Spinal cord (tissue), 10 donors: ENCODE data around the gene LONP2. TPM values are rescaled to one million over a fixed set of nuclear protein-coding genes. Genes with fewer than 3 reads are reported as not detected.
"Not testable (repeated sequence)": the region's sequence is repeated elsewhere in the genome, so short reads cannot be mapped to it uniquely, and the experiment has no call there.

ENCODE experiments used
- DNase-seq, 6 donors: peaks; one replicate each; pipeline versions ENCODE4 v3.0.0 to v3.0.0-alpha.2; 2013 to 2015; ENCODE audit warnings: low spot score in 6 of 6, low read depth in 4 of 6
- H3K27ac ChIP-seq: one replicate; pipeline ENCODE4 v1.5.1; 2013; ENCODE audit warnings: low read depth, low read length, control low read depth
- H3K27me3 ChIP-seq: one replicate; pipeline ENCODE4 v1.6.1; 2013; ENCODE audit warnings: low read length; ENCODE audit not compliant: control insufficient read depth, insufficient read depth
- H3K36me3 ChIP-seq: one replicate; pipeline ENCODE4 v1.6.1; 2013; ENCODE audit warnings: low read length; ENCODE audit not compliant: control insufficient read depth, insufficient read depth
- H3K4me1 ChIP-seq: one replicate; pipeline ENCODE4 v1.6.1; 2013; ENCODE audit warnings: low read length; ENCODE audit not compliant: control insufficient read depth, insufficient read depth
- H3K4me3 ChIP-seq: one replicate; pipeline ENCODE4 v1.5.1; 2013; ENCODE audit warnings: low read depth, low read length, control low read depth
- H3K9me3 ChIP-seq: one replicate; pipeline ENCODE4 v1.6.1; 2013; ENCODE audit warnings: low read length; ENCODE audit not compliant: control insufficient read depth, insufficient read depth
- WGBS: methylation state at CpG from one replicate; pipeline ENCODE4 v1.1.5; 2013; ENCODE audit warnings: missing lambda C conversion rate; ENCODE audit not compliant: insufficient coverage; 5-methylcytosine and 5-hydroxymethylcytosine counted together
- polyA plus RNA-seq, 2 donors: library from polyadenylated mRNA; unstranded; fragments of 120-200 nt; gene quantifications; one replicate each; pipeline ENCODE4 v1.2.1, GENCODE V29; 2013; ENCODE audit not compliant: insufficient read length in 2 of 2
- total RNA-seq, 2 donors: library from RNA; depleted of rRNA in 1 of 2; stranded (reverse); fragments of 120-200 nt in 1 of 2; fragments of >200 nt in 1 of 2; gene quantifications; one replicate each; pipeline versions ENCODE4 v1.2.3 to v1.2.4, GENCODE V29; 2013 to 2014
- donor health status: healthy.

Gene LONP2
- total and polyA plus RNA-seq, 4 donors = 58.1 to 83.4 (median 64.1) TPM

GRCh38 chr16:48370668-48371392, 126.7 kb downstream of the LONP2 start:
- 94% methylated on average over 6 of the region's 18 CpGs for WGBS
- not testable (repeated sequence) for H3K27ac ChIP-seq, DNase-seq, H3K27me3 ChIP-seq, H3K9me3 ChIP-seq, H3K4me3 ChIP-seq, H3K36me3 ChIP-seq
- H3K4me1 ChIP-seq = peaks cover 13% of the 10 kb centered on the region

- Histone ChIP-seq H3K36me3 (no peaks in the 10 kb centered on the region), H3K27me3 (no peaks in the 10 kb centered on the region), H3K9me3 (no peaks in the 10 kb centered on the region), H3K4me3 (no peak overlapping the region), H3K27ac (no peak overlapping the region), H3K4me1 (peaks cover 14% of the 10 kb centered on the region)
- no peak for DNase-seq
Measured at GRCh38 chr16:48371393-48371780, 127.3 kb downstream of the LONP2 start.

- DNase-seq = no peak
- Histone ChIP-seq H3K9me3 (no peaks in the 10 kb centered on the region), H3K36me3 (no peaks in the 10 kb centered on the region), H3K4me1 (peaks cover 14% of the 10 kb centered on the region), H3K27ac (no peak overlapping the region), H3K27me3 (no peaks in the 10 kb centered on the region), H3K4me3 (no peak overlapping the region)
- WGBS = no CpG with 5 or more reads among the region's 4 CpGs
Measured at GRCh38 chr16:48372744-48373143, 128.6 kb downstream of the LONP2 start.

GRCh38 chr16:48373258-48374029, 129.3 kb downstream of the LONP2 start:
- Histone ChIP-seq H3K4me3 (no peak overlapping the region), H3K27me3 (no peaks in the 10 kb centered on the region), H3K9me3 (no peaks in the 10 kb centered on the region), H3K27ac (no peak overlapping the region), H3K4me1 (peaks cover 14% of the 10 kb centered on the region), H3K36me3 (no peaks in the 10 kb centered on the region)
- 89% methylated on average over 2 of the region's 4 CpGs for WGBS
- DNase-seq = no peak

GRCh38 chr16:48374255-48374654, 130.2 kb downstream of the LONP2 start:
- Histone ChIP-seq H3K4me1 (peaks cover 14% of the 10 kb centered on the region), H3K27ac (no peak overlapping the region)
- no CpG with 5 or more reads among the region's 2 CpGs for WGBS

GRCh38 chr16:48377301-48377700, 133.2 kb downstream of the LONP2 start:
- not testable (repeated sequence) for H3K9me3 ChIP-seq, DNase-seq, H3K27me3 ChIP-seq, H3K4me3 ChIP-seq, H3K27ac ChIP-seq, H3K36me3 ChIP-seq
- WGBS = 100% methylated on average over 2 of the region's 7 CpGs
- peaks cover 20% of the 10 kb centered on the region for H3K4me1 ChIP-seq

More at GRCh38 chr16:48374255-48374654, 130.2 kb downstream of the LONP2 start:
- Histone ChIP-seq H3K9me3 (no peaks in the 10 kb centered on the region), H3K27me3 (no peaks in the 10 kb centered on the region), H3K4me3 (no peak overlapping the region), H3K36me3 (no peaks in the 10 kb centered on the region)
- DNase-seq = no peak

- WGBS = no CpG with 5 or more reads among the region's 5 CpGs
- H3K9me3 ChIP-seq = no peaks in the 10 kb centered on the region
- no peaks in the 10 kb centered on the region for H3K27me3 ChIP-seq
- DNase-seq = no peak
- no peaks in the 10 kb centered on the region for H3K36me3 ChIP-seq
- no peak overlapping the region for H3K27ac ChIP-seq
- H3K4me3 ChIP-seq = no peak overlapping the region
- peaks cover 20% of the 10 kb centered on the region for H3K4me1 ChIP-seq
Measured at GRCh38 chr16:48378276-48378675, 134.2 kb downstream of the LONP2 start.

- no peak for DNase-seq
- no peaks in the 10 kb centered on the region for H3K36me3 ChIP-seq
- H3K4me3 ChIP-seq = no peak overlapping the region
- H3K4me1 ChIP-seq = peaks cover 20% of the 10 kb centered on the region
- H3K27ac ChIP-seq = no peak overlapping the region
- WGBS = no CpG with 5 or more reads among the region's 1 CpG
- H3K27me3 ChIP-seq = no peaks in the 10 kb centered on the region
- H3K9me3 ChIP-seq = no peaks in the 10 kb centered on the region
Measured at GRCh38 chr16:48378836-48379235, 134.7 kb downstream of the LONP2 start.

- H3K27ac ChIP-seq = no peak overlapping the region
- H3K4me3 ChIP-seq = no peak overlapping the region
- no peaks in the 10 kb centered on the region for H3K27me3 ChIP-seq
- peaks cover 20% of the 10 kb centered on the region for H3K4me1 ChIP-seq
- no peak for DNase-seq
- no CpG with 5 or more reads among the region's 5 CpGs for WGBS
- no peaks in the 10 kb centered on the region for H3K9me3 ChIP-seq
- no peaks in the 10 kb centered on the region for H3K36me3 ChIP-seq
Measured at GRCh38 chr16:48381201-48381600, 137.1 kb downstream of the LONP2 start.

- DNase-seq = no peak
- Histone ChIP-seq H3K27me3 (no peaks in the 10 kb centered on the region), H3K36me3 (no peaks in the 10 kb centered on the region), H3K9me3 (no peaks in the 10 kb centered on the region), H3K4me3 (no peak overlapping the region), H3K27ac (no peak overlapping the region), H3K4me1 (peaks cover 17% of the 10 kb centered on the region)
- 100% methylated on average over 2 of the region's 4 CpGs for WGBS
Measured at GRCh38 chr16:48382131-48382530, 138.0 kb downstream of the LONP2 start.
